ENCODE data around the gene ACSL5. TPM values are rescaled to one million over a fixed set of nuclear protein-coding genes. Genes with fewer than 3 reads are reported as not detected.

ACSL5 gene
- total RNA-seq, 1 experiment from 2014 or later: not detected

DNA sequence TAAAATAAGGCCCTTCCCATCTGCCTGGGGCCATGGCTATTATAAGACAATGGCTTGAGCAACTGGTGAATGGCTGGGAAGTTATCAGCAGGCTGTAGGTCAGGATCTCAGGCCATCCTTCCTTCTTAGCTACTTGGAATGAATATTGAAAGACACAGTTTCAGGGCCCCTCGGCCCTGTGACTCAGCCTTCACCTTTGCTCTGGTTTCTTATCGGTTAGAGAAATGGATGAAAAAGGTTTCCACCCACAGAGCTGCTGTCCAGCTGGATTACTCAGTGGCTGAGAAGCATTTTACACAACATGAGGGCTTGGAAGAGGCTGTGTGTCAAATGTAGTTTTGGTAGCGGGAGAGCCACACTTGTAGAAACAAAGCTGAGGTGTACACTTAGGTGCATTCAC is 9.4 kb downstream of the ACSL5 start:
- Histone ChIP-seq H3K4me2 (ENCODE audit: insufficient read depth, insufficient read length, low read length) (no peak overlapping the region), H3K79me2 (ENCODE audit: insufficient read depth, low read length) (no peaks in the 10 kb centered on the region), H2BK5ac (ENCODE audit: insufficient read length, low read length) (no peak overlapping the region), H3K56ac (ENCODE audit: insufficient read length, low read depth, low read length) (no peak overlapping the region), H2BK20ac (ENCODE audit: low read depth, low read length, poor library complexity, severe bottlenecking) (no peak overlapping the region), H3K4me1 (ENCODE audit: insufficient read depth, low read length) (no peaks in the 10 kb centered on the region), H2BK120ac (ENCODE audit: low read depth, low read length, poor library complexity, severe bottlenecking) (no peak overlapping the region), H3K14ac (ENCODE audit: insufficient read depth, low read length) (no peak overlapping the region), H2AK5ac (ENCODE audit: insufficient read length, low read length) (no peak overlapping the region), H4K91ac (ENCODE audit: insufficient read length, low read depth, low read length) (no peak overlapping the region), H3K9me3 (ENCODE audit: control insufficient read depth, low read depth, low read length) (no peaks in the 10 kb centered on the region), H3T11ph (ENCODE audit: low read length) (no peak overlapping the region), H3K23me2 (ENCODE audit: insufficient read length, low read depth, low read length, poor library complexity, severe bottlenecking) (no peaks in the 10 kb centered on the region), H4K20me1 (ENCODE audit: control insufficient read depth, insufficient read depth, insufficient read length) (no peaks in the 10 kb centered on the region), H3K9ac (ENCODE audit: extremely low read depth, insufficient read length, low read length) (no peak overlapping the region), H2AFZ (ENCODE audit: low read length) (no peak overlapping the region), H3K27ac (ENCODE audit: insufficient read length, low read depth, low read length) (no peak overlapping the region), H3K27me3 (ENCODE audit: insufficient read depth, low read length) (no peaks in the 10 kb centered on the region), H3K23ac (ENCODE audit: insufficient read length, low read depth, low read length) (no peak overlapping the region), H4K5ac (ENCODE audit: insufficient read length, low read depth, low read length) (no peak overlapping the region), H3K4ac (ENCODE audit: low read depth, low read length) (no peak overlapping the region), H2BK12ac (ENCODE audit: insufficient read length, low read depth, low read length) (no peak overlapping the region), H4K8ac (replicated peaks; ENCODE audit: insufficient read length, low read depth, low read length) (no peak overlapping the region), H2BK15ac (ENCODE audit: low read depth, low read length) (no peak overlapping the region), H3K79me1 (ENCODE audit: insufficient read depth, low read depth, low read length, poor library complexity, severe bottlenecking) (no peaks in the 10 kb centered on the region), H3K18ac (ENCODE audit: insufficient read length, low read depth, low read length) (no peak overlapping the region)
- Mint-ChIP-seq H3K4me1 (no peaks in the 10 kb centered on the region), H3K27me3 (ENCODE audit: low read depth) (no peaks in the 10 kb centered on the region), H3K4me3 (no peak overlapping the region), H3K36me3 (ENCODE audit: insufficient read depth in 1 of 3, low read depth in 3 of 3) (no peaks in the 10 kb centered on the region), H3K9me3 (no peaks in the 10 kb centered on the region; a peak in 1 of 5 replicates), H3K27ac (peak overlapping the region in 1 of 3 experiments; percentile 14; a peak in 1 of 7 replicates)
- TF ChIP-seq CTCF (conservative IDR thresholded peaks at IDR 0.05): no peak
- DNase-seq: no peak
- WGBS (ENCODE audit: extremely low coverage, insufficient read length, low lambda C conversion rate): no CpG with 5 or more reads among the region's 3 CpGs

All from H9 (cell line).